SK-N-SH treated with all-trans-retinoic acid at 6 μM for 48 hours (cell line): Measurements from ENCODE around the gene BCL7B.

ENCODE experiments used
- ISL1 ChIP-seq: fragments of 250-450 bp; sonication (Bioruptor Pico); IDR thresholded peaks from 2 replicates; pipeline ENCODE4 v2.1.2; 2022; ENCODE audit warnings: mild to moderate bottlenecking, moderate library complexity
- ZFP30 ChIP-seq: fragments of 450-650 bp; formaldehyde crosslinking; IDR thresholded peaks from 2 replicates; pipeline ENCODE4 v1.5.0; 2022; ENCODE audit warnings: mild to moderate bottlenecking, moderate library complexity

- TF ChIP-seq ZFP30 (CRISPR knock-in tag): no peak
- no peak for TF ChIP-seq ISL1 (CRISPR knock-in tag)
Measured at GRCh38 chr7:73519867-73520672, 37.4 kb downstream of the BCL7B start.
